HCT116 (cell line): ENCODE data around the gene TRIM39. TPM values are rescaled to one million over a fixed set of nuclear protein-coding genes. Genes with fewer than 3 reads are reported as not detected.

Source experiments
- ATAC-seq: fragments of 200-7000 bp; cut with Tn5 transposase; 2 replicates; pipeline ENCODE4 v1.9.1; 2020; ENCODE audit warnings: mild to moderate bottlenecking, moderate library complexity
- BruUV-seq: library from RNA; stranded (reverse); fragments of 400-500 nt; replicated peaks from 2 replicates; lab custom pipeline; 2021; lab: Mats Ljungman, UMichigan
- CTCF ChIA-PET: fragments of 300-600 bp; sonication (Branson Sonifier 250); formaldehyde crosslinking; loops from one replicate; lab custom pipeline; 2021; ENCODE audit warnings: antibody characterized with exemption; lab: Charles Lee
- POLR2A ChIA-PET: fragments of 300-600, 350-600 bp; sonication (Branson Sonifier 250); formaldehyde crosslinking; loops from one replicate; lab custom pipeline; 2021; ENCODE audit warnings: antibody characterized with exemption; lab: Charles Lee
- RAD21 ChIA-PET, 2 experiments: fragments of 300-600 bp; sonication (Branson Sonifier 250); formaldehyde crosslinking; loops; one replicate each; lab custom pipeline; 2023; ENCODE audit warnings: low total read pairs in 2 of 2; ENCODE audit not compliant: uncharacterized antibody in 2 of 2, unreplicated experiment in 2 of 2, low non-redundant PET in 1 of 2; lab: Charles Lee
- DNase-seq: peaks from one replicate; pipeline ENCODE4 v3.0.0-alpha.2; 2010; ENCODE audit warnings: low read depth, low spot score
- H2AFZ ChIP-seq: fragments of 200-600 bp; shearing (Covaris generic), sonication (generic); 2 replicates; pipeline ENCODE4 v1.6.1; 2017; ENCODE audit warnings: low read depth, mixed run types, mixed read lengths, antibody characterized with exemption, low read length; ENCODE audit not compliant: poor library complexity, severe bottlenecking
- H3K27ac ChIP-seq: 2 replicates; pipeline ENCODE4 v1.5.1; 2012; ENCODE audit warnings: low read depth, low read length
- H3K27me3 ChIP-seq: fragments of 200-600 bp; sonication (generic); 2 replicates; pipeline ENCODE4 v1.6.1; 2016; ENCODE audit warnings: mixed run types, low read length, mixed read lengths; ENCODE audit not compliant: insufficient read depth
- H3K36me3 ChIP-seq, 2 experiments: fragments of 200-500 bp in 1 of 2; fragments of 200-600 bp in 1 of 2; sonication (Bioruptor generic) in 1 of 2; sonication (generic) in 1 of 2; 2 replicates each; pipeline versions ENCODE4 v1.5.1 to v1.6.1; 2014 to 2016; ENCODE audit warnings: low read length in 2 of 2, inconsistent platforms in 1 of 2, mixed read lengths in 1 of 2, mixed run types in 1 of 2; ENCODE audit not compliant: insufficient read depth in 2 of 2, control insufficient read depth in 1 of 2
- H3K4me1 ChIP-seq, 2 experiments: fragments of 200-600 bp in 1 of 2; sonication (generic) in 1 of 2; 2 replicates each; pipeline versions ENCODE4 v1.5.1 to v1.6.1; 2012 to 2017; ENCODE audit warnings: low read length in 2 of 2, inconsistent platforms in 1 of 2, mild to moderate bottlenecking in 1 of 2, mixed read lengths in 1 of 2, mixed run types in 1 of 2, moderate library complexity in 1 of 2; ENCODE audit not compliant: insufficient read depth in 2 of 2, control insufficient read depth in 1 of 2
- H3K4me2 ChIP-seq: fragments of 200-600 bp; sonication (generic); 2 replicates; pipeline ENCODE4 v1.6.1; 2017; ENCODE audit warnings: mixed run types, low read length, mixed read lengths
- H3K4me3 ChIP-seq, 2 experiments: fragments of 200-600 bp in 1 of 2; sonication (generic) in 1 of 2; replicated peaks in 1 of 2; 2 replicates each; pipeline ENCODE4 v1.5.1; 2011 to 2016; ENCODE audit warnings: low read length in 2 of 2, control low read depth in 1 of 2, low read depth in 1 of 2, mild to moderate bottlenecking in 1 of 2, mixed read lengths in 1 of 2, mixed run types in 1 of 2
- H3K79me2 ChIP-seq: fragments of 200-600 bp; sonication (generic); 2 replicates; pipeline ENCODE4 v1.6.1; 2017; ENCODE audit warnings: mild to moderate bottlenecking, mixed run types, low read length, moderate library complexity, mixed read lengths; ENCODE audit not compliant: insufficient read depth
- H3K9ac ChIP-seq: fragments of 200-600 bp; sonication (generic); 2 replicates; pipeline ENCODE4 v1.6.1; 2016; ENCODE audit warnings: low read length, mixed read lengths
- H3K9me2 ChIP-seq: fragments of 200-600 bp; sonication (generic), shearing (Covaris generic); 2 replicates; pipeline ENCODE4 v1.6.1; 2017; ENCODE audit warnings: mixed run types, mild to moderate bottlenecking, moderate library complexity; ENCODE audit not compliant: insufficient read depth
- H3K9me3 ChIP-seq, 2 experiments: fragments of 200-500 bp in 1 of 2; fragments of 200-600 bp in 1 of 2; sonication (Bioruptor generic) in 1 of 2; sonication (generic) in 1 of 2; 2 replicates each; pipeline ENCODE4 v1.6.1; 2014 to 2017; ENCODE audit warnings: low read length in 2 of 2, mixed read lengths in 2 of 2, inconsistent platforms in 1 of 2, low read depth in 1 of 2, mild to moderate bottlenecking in 1 of 2, mixed run types in 1 of 2, moderate library complexity in 1 of 2; ENCODE audit not compliant: control insufficient read depth in 1 of 2, insufficient read depth in 1 of 2
- H4K20me1 ChIP-seq: fragments of 200-600 bp; sonication (generic), shearing (Covaris generic); 2 replicates; pipeline ENCODE4 v1.6.1; 2017; ENCODE audit warnings: mixed run types, mild to moderate bottlenecking, moderate library complexity; ENCODE audit not compliant: insufficient read depth
- CBX3 ChIP-seq: IDR thresholded peaks from 2 replicates; pipeline ENCODE4 v1.6.1; 2012; ENCODE audit warnings: low read depth
- CEBPB ChIP-seq: IDR thresholded peaks from 2 replicates; pipeline ENCODE4 v1.6.1; 2012; ENCODE audit warnings: low read depth
- CTCF ChIP-seq, 3 experiments: fragments of 200-600 bp in 1 of 3; sonication (generic) in 1 of 3; IDR thresholded peaks in 2 of 3; conservative IDR thresholded peaks in 1 of 3; 2 replicates each; pipeline ENCODE4 v1.5.1; 2012 to 2017; ENCODE audit warnings: low read depth in 2 of 3, low read length in 2 of 3, antibody characterized with exemption in 1 of 3, borderline replicate concordance in 1 of 3, control low read depth in 1 of 3, mild to moderate bottlenecking in 1 of 3, mixed read lengths in 1 of 3, mixed run types in 1 of 3, moderate library complexity in 1 of 3; ENCODE audit not compliant: insufficient read depth in 1 of 3
- ELF1 ChIP-seq: IDR thresholded peaks from 2 replicates; pipeline ENCODE4 v1.6.1; 2012; ENCODE audit warnings: low read depth, borderline replicate concordance
- FOSL1 ChIP-seq: IDR thresholded peaks from 2 replicates; pipeline ENCODE4 v1.6.1; 2012; ENCODE audit warnings: low read depth
- POLR2A ChIP-seq: IDR thresholded peaks from 2 replicates; pipeline ENCODE4 v1.7.0; 2011; ENCODE audit warnings: borderline replicate concordance; ENCODE audit not compliant: insufficient read depth, insufficient read length; ENCODE audit errors: extremely low read depth
- POLR2AphosphoS5 ChIP-seq: IDR thresholded peaks from 2 replicates; pipeline ENCODE4 v1.6.1; 2011; ENCODE audit warnings: mild to moderate bottlenecking, low read depth, low read length, moderate library complexity
- SIN3A ChIP-seq: IDR thresholded peaks from 2 replicates; pipeline ENCODE4 v1.6.1; 2012; ENCODE audit warnings: low read depth
- SP1 ChIP-seq: IDR thresholded peaks from 2 replicates; pipeline ENCODE4 v1.6.1; 2012; ENCODE audit warnings: low read depth
- SRF ChIP-seq: IDR thresholded peaks from 2 replicates; pipeline ENCODE4 v1.6.1; 2012; ENCODE audit warnings: low read depth
- TCF7L2 ChIP-seq: IDR thresholded peaks from 2 replicates; pipeline ENCODE4 v1.7.0; 2011; ENCODE audit warnings: borderline replicate concordance, inconsistent platforms; ENCODE audit not compliant: insufficient read depth, insufficient read length; ENCODE audit errors: extremely low read depth
- YY1 ChIP-seq: IDR thresholded peaks from 2 replicates; pipeline ENCODE4 v1.6.1; 2011; ENCODE audit warnings: low read length, low read depth, moderate library complexity, mild to moderate bottlenecking; ENCODE audit not compliant: insufficient replicate concordance; ENCODE audit errors: extremely low read depth
- ZFX ChIP-seq: fragments of 450-650 bp; IDR thresholded peaks from 2 replicates; pipeline ENCODE4 v1.6.1; 2017
- ZNF274 ChIP-seq: fragments of 200-500 bp; sonication (Bioruptor generic); IDR thresholded peaks from 2 replicates; pipeline ENCODE4 v1.6.1; 2014; ENCODE audit warnings: mild to moderate bottlenecking, low read depth, low read length, inconsistent platforms
- intact Hi-C: fragments of 100-400 bp; cut with micrococcal nuclease; formaldehyde crosslinking; loops from 2 replicates; pipeline ENCODE4 v1.10.0; 2022
- total RNA-seq: library from RNA; stranded (reverse); gene quantifications from one replicate; pipeline ENCODE4 v1.2.1, GENCODE V29; 2021; ENCODE audit not compliant: unreplicated experiment
- TF ChIP-seq, protein P1 (sequence below): IDR thresholded peaks from 2 replicates; pipeline ENCODE4 v1.6.1; 2012

TRIM39 gene
- total RNA-seq, 1 experiment from 2014 or later, result 11.2 TPM

GRCh38 chr6:30360139-30360538, 33.4 kb downstream of the TRIM39 start:
- Histone ChIP-seq H3K4me3 (no peak overlapping the region), H3K4me1 (peaks cover 0 to 6% of the 10 kb centered on the region in 2 experiments; a peak in 1 of 4 replicates), H3K9ac (no peak overlapping the region), H3K9me3 (no peaks in the 10 kb centered on the region), H3K4me2 (no peak overlapping the region), H2AFZ (no peak overlapping the region), H3K36me3 (no peaks in the 10 kb centered on the region), H3K27ac (no peak overlapping the region), H3K79me2 (no peaks in the 10 kb centered on the region), H3K27me3 (0 out of 2 replicates have a peak, but pooled peaks cover 7% of the 10 kb centered on the region), H3K9me2 (no peaks in the 10 kb centered on the region), H4K20me1 (no peaks in the 10 kb centered on the region)
- RAD21 ChIA-PET, result no interaction called here
- CTCF ChIA-PET, result interaction anchor here (0.9 kb wide), 1 partner anchor 93 kb away, joined by 3 read pairs; no protein-coding TSS in a partner anchor
- TF ChIP-seq CEBPB, result no peak
- no peak for TF ChIP-seq CBX3
- no peak for TF ChIP-seq SP1
- TF ChIP-seq POLR2A, result no peak
- TF ChIP-seq POLR2AphosphoS5, result no peak
- TF ChIP-seq CTCF (IDR thresholded peaks at IDR 0.05 in 2 of 3, conservative IDR thresholded peaks at IDR 0.05 in 1 of 3; ENCODE audit: borderline replicate concordance in 1 of 3, insufficient read depth in 1 of 3, low read depth in 2 of 3, low read length in 2 of 3), result no peak
- TF ChIP-seq SIN3A, result no peak
- TF ChIP-seq ELF1, result no peak
- TF ChIP-seq YY1, result no peak
- TF ChIP-seq SRF, result no peak
- no peak for TF ChIP-seq ZNF274
- TF ChIP-seq TCF7L2, result no peak
- no peak for TF ChIP-seq FOSL1
- TF ChIP-seq ZFX, result no peak
- TF ChIP-seq, protein P1, sequence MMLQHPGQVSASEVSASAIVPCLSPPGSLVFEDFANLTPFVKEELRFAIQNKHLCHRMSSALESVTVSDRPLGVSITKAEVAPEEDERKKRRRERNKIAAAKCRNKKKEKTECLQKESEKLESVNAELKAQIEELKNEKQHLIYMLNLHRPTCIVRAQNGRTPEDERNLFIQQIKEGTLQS, result no peak
- ATAC-seq, result no peak
- intact Hi-C loops, result no loop called here
- no TSS peak for BruUV-seq
- POLR2A ChIA-PET, result no interaction called here
- DNase-seq, result no peak
